ENCODE results near the gene SDSL.

The SDSL gene

GRCh38 chr12:113480336-113480971 lies 58.3 kb downstream of the SDSL start:
- no peak for DNase-seq (ENCODE audit: low spot score)

GRCh38 chr12:113482334-113482733 lies 60.2 kb downstream of the SDSL start:
- no peak for DNase-seq (ENCODE audit: low spot score)

DNA sequence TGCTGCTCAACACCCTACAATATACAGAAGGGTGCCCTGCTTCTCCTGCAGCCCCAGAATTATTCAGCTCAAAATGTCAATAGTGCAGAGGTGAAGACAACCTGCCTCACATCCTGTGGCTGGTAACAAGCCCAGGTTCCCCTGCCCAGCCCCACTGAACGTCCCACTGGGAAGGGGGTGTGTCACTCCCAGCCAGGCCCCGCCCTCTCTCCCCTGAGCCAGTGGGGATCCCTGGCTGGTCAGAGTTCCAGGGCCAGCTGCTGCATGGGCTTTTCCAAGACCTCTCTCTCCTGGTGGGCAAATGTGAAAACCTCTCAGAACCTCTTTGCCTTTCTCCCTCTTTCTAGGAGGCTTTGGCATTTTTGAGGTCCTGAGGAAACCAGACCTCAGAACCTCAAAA lies 63.1 kb downstream of the SDSL start:
- no peak for DNase-seq (ENCODE audit: low spot score)

DNA sequence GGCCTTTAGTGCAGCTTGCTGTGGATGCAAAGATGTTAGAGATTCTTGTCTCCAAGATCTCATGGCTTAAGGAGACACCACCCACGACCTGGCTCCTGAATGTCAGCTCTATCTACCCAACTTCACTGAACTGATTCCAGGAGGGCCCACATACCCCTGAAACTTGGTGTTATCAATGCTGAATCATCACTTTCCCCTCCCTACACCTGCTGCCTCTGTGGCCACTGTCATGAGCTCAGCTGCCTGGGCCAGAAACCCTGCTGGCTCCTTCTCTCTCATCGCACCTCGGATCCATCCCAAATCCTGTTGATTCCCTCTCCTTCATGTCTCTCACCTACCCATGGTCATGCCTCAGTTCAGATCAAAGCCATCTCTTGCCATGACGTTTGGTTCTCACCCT lies 64.5 kb downstream of the SDSL start:
- DNase-seq (ENCODE audit: low spot score): no peak
